Skeletal muscle tissue (tissue), 4 donors: Measurements from ENCODE around the gene SCD5. TPM values are rescaled to one million over a fixed set of nuclear protein-coding genes. Genes with fewer than 3 reads are reported as not detected.

Experiments
- H3K27ac ChIP-seq: one replicate; pipeline ENCODE4 v1.7.0; 2013; ENCODE audit warnings: mild to moderate bottlenecking, low read depth, low read length, inconsistent platforms
- H3K27me3 ChIP-seq, 3 donors: one replicate each; pipeline ENCODE4 v1.7.0; 2013; ENCODE audit warnings: low read length in 3 of 3; ENCODE audit not compliant: control insufficient read depth in 3 of 3, insufficient read depth in 3 of 3
- H3K36me3 ChIP-seq, 3 donors: one replicate each; pipeline ENCODE4 v1.7.0; 2013; ENCODE audit warnings: low read length in 3 of 3; ENCODE audit not compliant: control insufficient read depth in 3 of 3, insufficient read depth in 3 of 3
- H3K4me1 ChIP-seq, 3 donors: one replicate each; pipeline ENCODE4 v1.7.0; 2013; ENCODE audit warnings: low read length in 3 of 3, mild to moderate bottlenecking in 3 of 3; ENCODE audit not compliant: control insufficient read depth in 3 of 3, insufficient read depth in 3 of 3
- H3K4me3 ChIP-seq, 3 donors: one replicate each; pipeline ENCODE4 v1.7.0; 2013; ENCODE audit warnings: low read length in 3 of 3
- H3K9ac ChIP-seq, 3 donors: one replicate each; pipeline ENCODE4 v1.7.0; 2013; ENCODE audit warnings: low read length in 3 of 3, mild to moderate bottlenecking in 3 of 3, moderate library complexity in 2 of 3, low read depth in 1 of 3
- H3K9me3 ChIP-seq, 3 donors: one replicate each; pipeline ENCODE4 v1.7.0; 2013; ENCODE audit warnings: low read length in 3 of 3; ENCODE audit not compliant: control insufficient read depth in 3 of 3
- total RNA-seq: library from RNA; depleted of rRNA; stranded (reverse); fragments of >200 nt; gene quantifications from one replicate; pipeline ENCODE4 v1.2.3, GENCODE V29; 2014
- donor health status: Osteomylitis.

SCD5 gene
- total RNA-seq, 1 donor from 2014 or later = 9.4 TPM

- Histone ChIP-seq H3K9me3 (no peaks in the 10 kb centered on the region), H3K27me3 (no peaks in the 10 kb centered on the region), H3K4me1 (peaks cover 0 to 4% (median 4%) of the 10 kb centered on the region in 3 donors), H3K27ac (no peak overlapping the region), H3K4me3 (no peak overlapping the region), H3K36me3 (no peaks in the 10 kb centered on the region), H3K9ac (no peak overlapping the region)
These were observed 175.4 kb downstream of the SCD5 start for GRCh38 chr4:82623121-82623683.

DNA sequence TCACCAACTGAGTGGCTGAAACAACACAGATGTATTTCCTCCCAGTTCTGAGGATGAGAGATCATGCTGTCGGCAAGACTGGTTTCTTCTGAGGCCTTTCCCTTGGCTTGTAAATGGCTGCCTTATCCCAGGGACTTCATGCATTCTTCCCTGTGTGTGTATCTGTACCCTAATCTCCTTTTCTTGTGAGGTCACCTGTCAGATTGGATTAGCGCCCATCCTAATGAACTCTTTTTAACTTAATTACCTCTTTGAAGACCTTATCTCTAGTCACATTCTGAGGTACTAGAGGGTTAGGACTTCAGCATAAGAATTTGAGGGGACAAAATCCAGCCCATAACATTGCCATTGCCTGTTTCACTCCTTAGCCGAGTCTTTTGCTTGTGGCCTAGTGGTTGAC, 177.3 kb downstream of the SCD5 start:
- H3K4me3 ChIP-seq = no peak overlapping the region
- no peaks in the 10 kb centered on the region for H3K27me3 ChIP-seq
- H3K9me3 ChIP-seq = no peaks in the 10 kb centered on the region

DNA sequence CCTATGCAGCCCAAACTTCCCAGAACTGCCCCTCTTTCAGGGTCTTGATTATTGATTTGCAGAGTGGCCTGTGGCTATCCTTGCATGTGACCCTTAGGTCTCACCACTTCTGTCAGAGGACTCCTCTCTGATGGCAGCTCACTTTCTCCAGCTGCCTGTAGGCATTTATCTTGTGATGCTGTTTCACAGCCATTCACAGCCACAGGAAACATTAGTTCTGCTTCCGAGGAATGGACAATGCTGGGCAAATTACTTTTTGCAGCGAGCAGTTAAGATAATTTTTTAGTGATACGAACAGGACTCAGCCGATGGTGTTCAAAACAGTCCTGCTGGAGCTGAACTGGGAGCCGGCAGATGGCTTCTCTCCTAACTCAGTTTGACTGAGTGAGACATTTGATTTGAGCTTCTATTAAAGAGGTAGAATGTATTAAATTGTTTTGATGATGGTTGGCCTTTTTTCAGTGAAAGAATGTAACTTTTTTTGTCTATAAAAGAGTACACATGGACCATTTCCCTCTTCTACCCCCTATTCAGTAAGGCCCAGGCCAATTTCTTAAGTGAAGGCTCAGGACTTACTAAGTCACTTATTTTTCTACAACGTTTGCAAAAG, 178.4 kb downstream of the SCD5 start:
- Histone ChIP-seq H3K9me3 (no peaks in the 10 kb centered on the region), H3K27me3 (no peaks in the 10 kb centered on the region), H3K9ac (no peak overlapping the region), H3K4me1 (peaks cover 0 to under 1% (median 0%) of the 10 kb centered on the region in 3 donors), H3K27ac (no peak overlapping the region), H3K36me3 (no peaks in the 10 kb centered on the region), H3K4me3 (no peak overlapping the region)

More for the DNA sequence above, 177.3 kb downstream of the SCD5 start:
- H3K4me1 ChIP-seq = peaks cover 0 to 4% (median 0%) of the 10 kb centered on the region in 3 donors
- H3K27ac ChIP-seq = no peak overlapping the region
- no peak overlapping the region for H3K9ac ChIP-seq
- H3K36me3 ChIP-seq = no peaks in the 10 kb centered on the region

- H3K9me3 ChIP-seq = no peaks in the 10 kb centered on the region
- H3K9ac ChIP-seq = no peak overlapping the region
- H3K27me3 ChIP-seq = no peaks in the 10 kb centered on the region
- H3K27ac ChIP-seq = no peak overlapping the region
- no peak overlapping the region for H3K4me3 ChIP-seq
- no peaks in the 10 kb centered on the region for H3K36me3 ChIP-seq
- no peaks in the 10 kb centered on the region for H3K4me1 ChIP-seq
These were observed 180.4 kb downstream of the SCD5 start for GRCh38 chr4:82618103-82618720.

DNA sequence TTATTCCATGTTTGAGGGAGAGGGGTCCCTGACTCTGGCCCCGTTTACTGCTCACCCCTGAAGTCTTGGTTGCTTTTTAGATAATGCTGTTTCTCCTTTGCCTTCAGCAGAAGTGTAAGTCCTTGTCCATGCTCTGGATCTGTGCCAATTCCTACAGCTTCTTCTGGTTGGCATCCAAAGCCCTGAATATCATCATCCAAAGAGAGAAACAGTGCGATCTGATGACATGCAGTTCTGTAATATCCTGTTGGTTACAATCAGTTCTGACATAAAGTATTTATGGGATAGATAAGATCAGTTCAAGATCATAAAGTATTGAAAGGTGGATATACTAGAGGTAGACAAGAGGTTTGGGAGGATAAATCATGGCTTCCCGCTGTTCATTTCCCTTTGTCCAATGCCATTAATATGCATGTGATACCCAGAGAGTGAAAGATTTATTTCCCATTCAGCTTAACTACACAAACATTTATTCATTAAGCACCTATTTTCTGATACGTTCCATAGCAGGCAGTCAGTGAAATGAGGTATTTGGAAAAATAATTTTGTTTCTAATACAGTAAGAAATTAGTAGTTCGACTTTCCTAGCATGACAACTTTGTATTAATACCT, 183.7 kb downstream of the SCD5 start:
- Histone ChIP-seq H3K4me1 (no peaks in the 10 kb centered on the region), H3K9me3 (no peaks in the 10 kb centered on the region), H3K27ac (no peak overlapping the region), H3K9ac (no peak overlapping the region), H3K4me3 (no peak overlapping the region), H3K36me3 (no peaks in the 10 kb centered on the region), H3K27me3 (no peaks in the 10 kb centered on the region)

DNA sequence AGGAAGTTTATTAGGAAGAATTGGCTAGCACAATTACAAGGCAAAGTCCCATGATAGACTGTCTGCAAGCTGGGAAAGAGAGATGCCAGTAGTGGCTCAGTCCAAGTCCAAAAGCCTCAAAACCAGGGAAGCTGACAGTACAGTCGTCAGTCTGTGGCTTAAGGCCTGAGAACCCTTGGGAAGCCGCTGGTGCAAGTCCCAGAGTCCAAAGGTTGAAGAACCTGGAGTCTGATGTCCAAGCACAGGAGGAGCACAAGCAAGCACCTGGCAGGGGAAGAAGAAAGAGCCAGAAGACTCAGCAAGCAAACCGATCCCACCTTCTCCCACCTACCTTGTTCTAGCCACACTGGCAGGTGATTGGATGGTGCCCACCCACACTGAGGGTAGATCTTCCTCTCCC, 185.5 kb downstream of the SCD5 start:
- H3K9ac ChIP-seq = no peak overlapping the region
- H3K4me3 ChIP-seq = no peak overlapping the region
- H3K27me3 ChIP-seq = no peaks in the 10 kb centered on the region
- no peak overlapping the region for H3K27ac ChIP-seq
- H3K4me1 ChIP-seq = no peaks in the 10 kb centered on the region
- H3K36me3 ChIP-seq = no peaks in the 10 kb centered on the region
- H3K9me3 ChIP-seq = no peaks in the 10 kb centered on the region

GRCh38 chr4:82611982-82612381, 186.6 kb downstream of the SCD5 start:
- Histone ChIP-seq H3K9ac (no peak overlapping the region), H3K4me1 (no peaks in the 10 kb centered on the region), H3K27ac (no peak overlapping the region), H3K9me3 (no peaks in the 10 kb centered on the region), H3K27me3 (no peaks in the 10 kb centered on the region), H3K36me3 (no peaks in the 10 kb centered on the region), H3K4me3 (no peak overlapping the region)

DNA sequence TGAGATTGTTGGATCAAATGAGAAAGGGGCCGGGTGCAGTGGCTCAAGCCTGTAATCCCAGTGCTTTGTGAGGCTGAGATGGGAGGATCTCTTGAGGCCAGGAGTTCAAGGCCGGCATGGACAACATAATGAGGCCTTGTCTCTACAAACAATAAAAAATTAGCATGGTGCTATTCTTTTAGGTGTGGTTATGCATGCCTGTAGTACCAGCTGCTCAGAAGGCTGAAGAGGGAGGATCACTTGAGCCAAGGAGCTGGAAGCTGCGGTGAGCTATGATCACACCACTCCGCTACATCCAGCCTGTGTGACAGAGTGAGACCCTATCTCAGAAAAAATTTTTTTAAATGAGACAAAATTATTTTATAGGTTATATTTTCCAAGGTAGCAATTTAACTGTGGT, 187.1 kb downstream of the SCD5 start:
- Histone ChIP-seq H3K4me1 (no peaks in the 10 kb centered on the region), H3K9me3 (no peaks in the 10 kb centered on the region), H3K27ac (no peak overlapping the region), H3K27me3 (no peaks in the 10 kb centered on the region), H3K4me3 (no peak overlapping the region), H3K9ac (no peak overlapping the region), H3K36me3 (no peaks in the 10 kb centered on the region)

DNA sequence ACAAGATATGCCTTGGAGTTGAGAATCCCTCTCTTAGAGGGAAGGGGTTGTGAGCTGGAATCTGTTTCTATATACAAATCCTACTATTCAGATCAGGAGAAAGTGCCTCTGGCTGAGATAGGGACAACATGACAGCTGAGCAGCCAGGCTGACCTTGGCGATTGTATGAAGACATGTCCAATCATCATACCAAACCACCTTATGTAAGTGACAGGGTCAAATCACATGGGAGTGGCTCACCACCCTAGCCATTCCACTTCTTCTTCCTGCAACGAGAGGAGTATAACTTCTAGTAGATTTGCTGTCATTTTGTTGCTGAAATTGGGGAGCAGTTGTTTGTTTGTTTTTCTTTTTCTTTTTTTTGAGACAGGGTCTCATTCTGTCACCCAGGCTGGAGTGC, 188.6 kb downstream of the SCD5 start:
- Histone ChIP-seq H3K27ac (no peak overlapping the region), H3K9ac (no peak overlapping the region), H3K27me3 (no peaks in the 10 kb centered on the region), H3K36me3 (no peaks in the 10 kb centered on the region), H3K4me3 (no peak overlapping the region), H3K9me3 (no peaks in the 10 kb centered on the region), H3K4me1 (no peaks in the 10 kb centered on the region)

- Histone ChIP-seq H3K27ac (no peak overlapping the region), H3K36me3 (no peaks in the 10 kb centered on the region), H3K4me1 (no peaks in the 10 kb centered on the region), H3K27me3 (no peaks in the 10 kb centered on the region), H3K4me3 (no peak overlapping the region), H3K9ac (no peak overlapping the region), H3K9me3 (no peaks in the 10 kb centered on the region)
These were observed 192.0 kb downstream of the SCD5 start for GRCh38 chr4:82606622-82607021.
